A549 (cell line): Measurements from ENCODE around the gene AJAP1. TPM values are rescaled to one million over a fixed set of nuclear protein-coding genes. Genes with fewer than 3 reads are reported as not detected.

ENCODE experiments used
- ATAC-seq, 2 experiments: fragments of 200-7000 bp in 1 of 2; fragments of >200 bp in 1 of 2; cut with Nextera tagmentation in 1 of 2; cut with Tn5 transposase in 1 of 2; 3 replicates each; pipeline versions ENCODE4 v1.8.0 to v1.9.1; 2018 to 2020; ENCODE audit warnings: mild to moderate bottlenecking in 1 of 2, moderate library complexity in 1 of 2
- CTCF ChIA-PET: fragments of 300-600 bp; sonication (Branson Sonifier 250); formaldehyde crosslinking; extraction: SDS; loops from one replicate; lab custom pipeline; 2021; ENCODE audit warnings: antibody characterized with exemption, inconsistent platforms; lab: Yijun Ruan, JAX
- POLR2A ChIA-PET: fragments of 350-600 bp; formaldehyde crosslinking; extraction: SDS; loops from one replicate; lab custom pipeline; 2021; ENCODE audit warnings: antibody characterized with exemption, inconsistent platforms; lab: Yijun Ruan, JAX
- DNase-seq, 2 experiments: peaks; one replicate each; pipeline versions ENCODE4 v3.0.0 to v3.0.0-alpha.2; 2011 to 2016; ENCODE audit warnings: low read depth in 1 of 2, low spot score in 1 of 2
- FAIRE-seq: peaks from 2 replicates; lab custom pipeline; 2011; peaks lifted over from hg19 to GRCh38; lab: Jason Lieb, UNC
- H3K27ac ChIP-seq, 2 experiments: fragments of >200 bp; sonication (Bioruptor Twin); formaldehyde crosslinking; 3 replicates each; pipeline ENCODE4 v1.5.1; 2016 to 2017
- H3K4me1 ChIP-seq: fragments of >200 bp; sonication (Bioruptor Twin); formaldehyde crosslinking; 3 replicates; pipeline ENCODE4 v1.6.1; 2016
- H3K4me2 ChIP-seq: fragments of >200 bp; sonication (Bioruptor Twin); formaldehyde crosslinking; 3 replicates; pipeline ENCODE4 v1.6.1; 2016
- H3K4me3 ChIP-seq: fragments of >200 bp; sonication (Bioruptor Twin); formaldehyde crosslinking; 3 replicates; pipeline ENCODE4 v1.5.1; 2016
- H3K9me3 ChIP-seq: fragments of >200 bp; sonication (Bioruptor Twin); formaldehyde crosslinking; 3 replicates; pipeline ENCODE4 v1.6.1; 2016
- BHLHE40 ChIP-seq: IDR thresholded peaks from 2 replicates; pipeline ENCODE4 v1.6.1; 2012; ENCODE audit warnings: low read depth, low read length, inconsistent platforms
- CBX8 ChIP-seq: fragments of 200-600 bp; sonication (generic); IDR thresholded peaks from 2 replicates; pipeline ENCODE4 v1.6.1; 2016
- CEBPB ChIP-seq, 2 experiments: fragments of >200 bp in 1 of 2; sonication (Bioruptor Twin) in 1 of 2; formaldehyde crosslinking in 1 of 2; IDR thresholded peaks; 2 replicates each; pipeline ENCODE4 v1.6.1; 2012 to 2016
- FOSB ChIP-seq: fragments of 250-450 bp; sonication (Bioruptor Pico); IDR thresholded peaks from 2 replicates; pipeline ENCODE4 v1.5.0; 2020; ENCODE audit warnings: mild to moderate bottlenecking, moderate library complexity
- HOXA7 ChIP-seq: fragments of 250-450 bp; sonication (Bioruptor Pico); IDR thresholded peaks from 2 replicates; pipeline ENCODE4 v1.5.0; 2020; ENCODE audit warnings: mild to moderate bottlenecking, moderate library complexity
- JUN ChIP-seq, 2 experiments: fragments of >200 bp; sonication (Bioruptor Twin); formaldehyde crosslinking; IDR thresholded peaks; 2 replicates in 1 of 2; 3 replicates in 1 of 2; pipeline ENCODE4 v1.6.1; 2016 to 2017
- KDM1A ChIP-seq: fragments of 200-600 bp; sonication (generic); IDR thresholded peaks from 2 replicates; pipeline ENCODE4 v1.6.1; 2016; ENCODE audit warnings: low read depth, mild to moderate bottlenecking
- MAZ ChIP-seq: fragments of 150-350 bp; IDR thresholded peaks from 2 replicates; pipeline ENCODE4 v1.6.1; 2014; ENCODE audit warnings: antibody characterized with exemption, low read depth, low read length, borderline replicate concordance
- NPAS2 ChIP-seq: fragments of 250-450 bp; sonication (Bioruptor Pico); IDR thresholded peaks from 2 replicates; pipeline ENCODE4 v1.8.0; 2022; ENCODE audit warnings: mild to moderate bottlenecking, moderate library complexity, borderline replicate concordance
- RCOR1 ChIP-seq: fragments of 150-350 bp; IDR thresholded peaks from 2 replicates; pipeline ENCODE4 v1.6.1; 2014; ENCODE audit warnings: antibody characterized with exemption, low read length, low read depth
- RFX5 ChIP-seq: fragments of 450-650 bp; IDR thresholded peaks from 2 replicates; pipeline ENCODE4 v1.7.1; 2014; ENCODE audit warnings: antibody characterized with exemption, mild to moderate bottlenecking, moderate library complexity
- SREBF2 ChIP-seq: fragments of 450-650 bp; IDR thresholded peaks from 2 replicates; pipeline ENCODE4 v1.6.1; 2014; ENCODE audit warnings: mild to moderate bottlenecking, moderate library complexity
- WGBS: methylation state at CpG from one replicate; pipeline ENCODE4 v1.1.6; 2017; ENCODE audit errors: missing lambda C conversion rate; 5-methylcytosine and 5-hydroxymethylcytosine counted together
- polyA plus RNA-seq, 4 experiments: library from polyadenylated mRNA; depleted of rRNA in 3 of 4; stranded (reverse); fragments of >200 nt; fragmentation: RNase III in 1 of 4; extraction: RNeasy Plus Mini Kit Qiagen cat#74134 plus additional on column Dnase treatment in 1 of 4; gene quantifications; 2 replicates in 3 of 4; 3 replicates in 1 of 4; pipeline ENCODE4 v1.2.3, GENCODE V29; 2011 to 2017
- TF ChIP-seq, protein P1 (sequence below): fragments of >200 bp; sonication (Bioruptor Twin); formaldehyde crosslinking; IDR thresholded peaks from 3 replicates; pipeline ENCODE4 v1.6.1; 2016
- TF ChIP-seq, protein P2 (sequence below): fragments of 250-450 bp; sonication (Bioruptor Pico); IDR thresholded peaks from 2 replicates; pipeline ENCODE4 v1.5.0; 2020; ENCODE audit warnings: low read depth, mild to moderate bottlenecking, moderate library complexity
- TF ChIP-seq, protein P3 (sequence below): IDR thresholded peaks from 2 replicates; pipeline ENCODE4 v1.6.1; 2012
- TF ChIP-seq, protein P4 (sequence below): IDR thresholded peaks from 2 replicates; pipeline ENCODE4 v1.6.1; 2012; ENCODE audit warnings: low read depth, borderline replicate concordance
- TF ChIP-seq, protein P5 (sequence below): IDR thresholded peaks from 2 replicates; pipeline ENCODE4 v1.6.1; 2012
- TF ChIP-seq, protein P6 (sequence below): fragments of 250-450 bp; sonication (Bioruptor Pico); IDR thresholded peaks from 2 replicates; pipeline ENCODE4 v1.5.0; 2021; ENCODE audit warnings: mild to moderate bottlenecking, moderate library complexity, borderline replicate concordance
- TF ChIP-seq, protein P7 (sequence below): fragments of 150-350 bp; IDR thresholded peaks from 2 replicates; pipeline ENCODE4 v1.6.1; 2014; ENCODE audit warnings: low read depth, mild to moderate bottlenecking, low read length
- TF ChIP-seq, protein P8 (sequence below): fragments of 450-650 bp; IDR thresholded peaks from 2 replicates; pipeline ENCODE4 v1.6.1; 2014; ENCODE audit warnings: antibody characterized with exemption
- TF ChIP-seq, protein P9 (sequence below): fragments of >200 bp; sonication (Bioruptor Twin); formaldehyde crosslinking; IDR thresholded peaks from 3 replicates; pipeline ENCODE4 v1.5.1; 2016

AJAP1 gene
- polyA plus RNA-seq, 2 of the 4 experiments (the other 2 are of a cell fraction), result not detected

DNA sequence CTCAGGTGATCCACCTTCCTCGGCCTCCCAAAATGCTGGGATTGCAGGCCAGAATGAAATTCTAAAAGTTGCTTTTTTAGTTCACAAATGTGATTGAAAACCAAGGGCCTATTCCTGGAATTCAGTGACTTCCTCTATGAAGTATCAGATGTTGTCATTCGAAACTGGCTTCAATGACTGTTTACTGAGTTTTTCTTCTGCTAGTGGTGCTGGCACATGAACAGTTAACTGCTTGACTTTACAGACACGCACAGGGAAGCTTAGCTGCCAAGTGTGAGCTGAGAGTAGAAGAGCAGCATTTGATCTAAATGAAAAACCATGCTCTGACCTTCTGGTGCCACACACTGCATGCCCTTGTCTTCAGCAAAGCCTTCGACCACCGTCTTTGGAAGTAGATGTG is 32.8 kb upstream of the AJAP1 start (continued):
- TF ChIP-seq, protein P1, sequence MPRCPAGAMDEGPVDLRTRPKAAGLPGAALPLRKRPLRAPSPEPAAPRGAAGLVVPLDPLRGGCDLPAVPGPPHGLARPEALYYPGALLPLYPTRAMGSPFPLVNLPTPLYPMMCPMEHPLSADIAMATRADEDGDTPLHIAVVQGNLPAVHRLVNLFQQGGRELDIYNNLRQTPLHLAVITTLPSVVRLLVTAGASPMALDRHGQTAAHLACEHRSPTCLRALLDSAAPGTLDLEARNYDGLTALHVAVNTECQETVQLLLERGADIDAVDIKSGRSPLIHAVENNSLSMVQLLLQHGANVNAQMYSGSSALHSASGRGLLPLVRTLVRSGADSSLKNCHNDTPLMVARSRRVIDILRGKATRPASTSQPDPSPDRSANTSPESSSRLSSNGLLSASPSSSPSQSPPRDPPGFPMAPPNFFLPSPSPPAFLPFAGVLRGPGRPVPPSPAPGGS, result no peak
- TF ChIP-seq, protein P2, sequence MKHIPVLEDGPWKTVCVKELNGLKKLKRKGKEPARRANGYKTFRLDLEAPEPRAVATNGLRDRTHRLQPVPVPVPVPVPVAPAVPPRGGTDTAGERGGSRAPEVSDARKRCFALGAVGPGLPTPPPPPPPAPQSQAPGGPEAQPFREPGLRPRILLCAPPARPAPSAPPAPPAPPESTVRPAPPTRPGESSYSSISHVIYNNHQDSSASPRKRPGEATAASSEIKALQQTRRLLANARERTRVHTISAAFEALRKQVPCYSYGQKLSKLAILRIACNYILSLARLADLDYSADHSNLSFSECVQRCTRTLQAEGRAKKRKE, result no peak
- TF ChIP-seq KDM1A, result no peak
- TF ChIP-seq, protein P3, sequence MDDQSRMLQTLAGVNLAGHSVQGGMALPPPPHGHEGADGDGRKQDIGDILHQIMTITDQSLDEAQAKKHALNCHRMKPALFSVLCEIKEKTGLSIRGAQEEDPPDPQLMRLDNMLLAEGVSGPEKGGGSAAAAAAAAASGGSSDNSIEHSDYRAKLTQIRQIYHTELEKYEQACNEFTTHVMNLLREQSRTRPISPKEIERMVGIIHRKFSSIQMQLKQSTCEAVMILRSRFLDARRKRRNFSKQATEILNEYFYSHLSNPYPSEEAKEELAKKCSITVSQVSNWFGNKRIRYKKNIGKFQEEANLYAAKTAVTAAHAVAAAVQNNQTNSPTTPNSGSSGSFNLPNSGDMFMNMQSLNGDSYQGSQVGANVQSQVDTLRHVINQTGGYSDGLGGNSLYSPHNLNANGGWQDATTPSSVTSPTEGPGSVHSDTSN, result no peak

DNA sequence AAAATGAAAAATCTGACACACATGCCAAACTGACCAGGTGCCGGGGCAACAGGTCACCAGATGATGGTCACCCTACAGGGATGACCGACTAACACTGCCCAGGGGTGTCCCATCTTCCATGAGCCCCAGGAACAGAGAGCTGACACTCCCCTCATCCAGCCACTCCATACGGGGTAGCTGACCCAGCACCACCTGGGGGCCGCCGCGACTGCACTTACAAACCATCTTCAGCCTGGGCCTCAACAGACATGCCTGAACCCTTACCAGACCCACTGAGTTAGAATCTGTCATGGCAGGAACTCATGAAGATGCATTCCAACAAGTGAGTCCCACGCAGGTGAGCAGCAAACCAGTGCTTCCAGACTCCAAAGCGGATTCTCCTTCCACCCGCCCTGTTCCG is 31.6 kb upstream of the AJAP1 start:
- POLR2A ChIA-PET, result no interaction called here
- ATAC-seq (no peak), DNase-seq (no peak), FAIRE-seq (no peak)
- no peak overlapping the region for H3K27ac ChIP-seq
- WGBS, result 23% methylated on average over 6 of the region's 10 CpGs
- no peaks in the 10 kb centered on the region for H3K9me3 ChIP-seq
- H3K4me1 ChIP-seq, result no peaks in the 10 kb centered on the region
- H3K4me3 ChIP-seq, result no peak overlapping the region
- CTCF ChIA-PET, result no interaction called here
- TF ChIP-seq JUN (IDR thresholded peaks at IDR 0.05) (no peak), RFX5 (no peak), NPAS2 (CRISPR knock-in tag) (no peak), RCOR1 (no peak), BHLHE40 (no peak)
- TF ChIP-seq, protein P4, sequence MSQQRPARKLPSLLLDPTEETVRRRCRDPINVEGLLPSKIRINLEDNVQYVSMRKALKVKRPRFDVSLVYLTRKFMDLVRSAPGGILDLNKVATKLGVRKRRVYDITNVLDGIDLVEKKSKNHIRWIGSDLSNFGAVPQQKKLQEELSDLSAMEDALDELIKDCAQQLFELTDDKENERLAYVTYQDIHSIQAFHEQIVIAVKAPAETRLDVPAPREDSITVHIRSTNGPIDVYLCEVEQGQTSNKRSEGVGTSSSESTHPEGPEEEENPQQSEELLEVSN, result no peak
- H3K4me2 ChIP-seq, result no peak overlapping the region

DNA sequence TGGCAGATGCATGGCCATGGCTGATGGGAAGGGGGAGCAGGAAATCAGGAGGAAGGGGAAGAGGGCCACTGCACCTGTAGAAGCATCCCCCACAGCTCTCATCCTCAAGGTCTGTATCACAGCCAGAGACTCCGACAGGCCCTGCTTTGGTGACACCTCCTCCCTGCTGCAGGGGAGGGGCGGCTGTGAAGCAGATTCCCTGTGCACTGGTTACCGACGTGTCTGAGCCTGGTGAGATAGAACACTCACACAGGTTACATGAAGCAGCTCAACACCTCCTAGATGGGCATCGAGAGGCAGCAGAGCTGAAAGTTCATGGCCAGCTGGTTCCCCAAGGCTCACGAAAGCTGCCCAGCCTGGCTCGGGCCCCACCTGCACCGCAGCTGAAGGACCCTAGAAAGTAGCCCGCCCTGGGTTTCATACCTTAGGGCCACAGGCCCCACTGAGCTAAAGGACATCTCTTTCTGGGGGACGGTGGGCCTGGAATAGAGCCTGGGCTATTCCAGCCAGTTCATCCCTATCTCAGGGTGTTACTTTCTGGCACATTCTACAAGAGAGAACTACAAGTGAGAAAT is 30.2 kb upstream of the AJAP1 start:
- no peak overlapping the region for H3K4me2 ChIP-seq
- no peak for DNase-seq
- H3K4me1 ChIP-seq, result no peaks in the 10 kb centered on the region
- H3K27ac ChIP-seq, result no peak overlapping the region
- H3K4me3 ChIP-seq, result no peak overlapping the region
- ATAC-seq, result no peak
- POLR2A ChIA-PET, result no interaction called here
- no peaks in the 10 kb centered on the region for H3K9me3 ChIP-seq
- CTCF ChIA-PET, result no interaction called here
- TF ChIP-seq SREBF2 (no peak), HOXA7 (CRISPR knock-in tag) (no peak), FOSB (CRISPR knock-in tag) (no peak), MAZ (no peak), RCOR1 (no peak), CBX8 (no peak), NPAS2 (CRISPR knock-in tag) (no peak), CEBPB (IDR thresholded peaks at IDR 0.05) (no peak)
- TF ChIP-seq, protein P5, sequence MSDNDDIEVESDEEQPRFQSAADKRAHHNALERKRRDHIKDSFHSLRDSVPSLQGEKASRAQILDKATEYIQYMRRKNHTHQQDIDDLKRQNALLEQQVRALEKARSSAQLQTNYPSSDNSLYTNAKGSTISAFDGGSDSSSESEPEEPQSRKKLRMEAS, result no peak
- TF ChIP-seq, protein P6, sequence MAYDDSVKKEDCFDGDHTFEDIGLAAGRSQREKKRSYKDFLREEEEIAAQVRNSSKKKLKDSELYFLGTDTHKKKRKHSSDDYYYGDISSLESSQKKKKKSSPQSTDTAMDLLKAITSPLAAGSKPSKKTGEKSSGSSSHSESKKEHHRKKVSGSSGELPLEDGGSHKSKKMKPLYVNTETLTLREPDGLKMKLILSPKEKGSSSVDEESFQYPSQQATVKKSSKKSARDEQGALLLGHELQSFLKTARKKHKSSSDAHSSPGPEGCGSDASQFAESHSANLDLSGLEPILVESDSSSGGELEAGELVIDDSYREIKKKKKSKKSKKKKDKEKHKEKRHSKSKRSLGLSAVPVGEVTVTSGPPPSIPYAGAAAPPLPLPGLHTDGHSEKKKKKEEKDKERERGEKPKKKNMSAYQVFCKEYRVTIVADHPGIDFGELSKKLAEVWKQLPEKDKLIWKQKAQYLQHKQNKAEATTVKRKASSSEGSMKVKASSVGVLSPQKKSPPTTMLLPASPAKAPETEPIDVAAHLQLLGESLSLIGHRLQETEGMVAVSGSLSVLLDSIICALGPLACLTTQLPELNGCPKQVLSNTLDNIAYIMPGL (CRISPR knock-in tag), result no peak
- TF ChIP-seq, protein P7, sequence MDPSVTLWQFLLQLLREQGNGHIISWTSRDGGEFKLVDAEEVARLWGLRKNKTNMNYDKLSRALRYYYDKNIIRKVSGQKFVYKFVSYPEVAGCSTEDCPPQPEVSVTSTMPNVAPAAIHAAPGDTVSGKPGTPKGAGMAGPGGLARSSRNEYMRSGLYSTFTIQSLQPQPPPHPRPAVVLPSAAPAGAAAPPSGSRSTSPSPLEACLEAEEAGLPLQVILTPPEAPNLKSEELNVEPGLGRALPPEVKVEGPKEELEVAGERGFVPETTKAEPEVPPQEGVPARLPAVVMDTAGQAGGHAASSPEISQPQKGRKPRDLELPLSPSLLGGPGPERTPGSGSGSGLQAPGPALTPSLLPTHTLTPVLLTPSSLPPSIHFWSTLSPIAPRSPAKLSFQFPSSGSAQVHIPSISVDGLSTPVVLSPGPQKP, result no peak
- TF ChIP-seq, protein P8, sequence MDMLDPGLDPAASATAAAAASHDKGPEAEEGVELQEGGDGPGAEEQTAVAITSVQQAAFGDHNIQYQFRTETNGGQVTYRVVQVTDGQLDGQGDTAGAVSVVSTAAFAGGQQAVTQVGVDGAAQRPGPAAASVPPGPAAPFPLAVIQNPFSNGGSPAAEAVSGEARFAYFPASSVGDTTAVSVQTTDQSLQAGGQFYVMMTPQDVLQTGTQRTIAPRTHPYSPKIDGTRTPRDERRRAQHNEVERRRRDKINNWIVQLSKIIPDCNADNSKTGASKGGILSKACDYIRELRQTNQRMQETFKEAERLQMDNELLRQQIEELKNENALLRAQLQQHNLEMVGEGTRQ, result no peak
- TF ChIP-seq, protein P9, sequence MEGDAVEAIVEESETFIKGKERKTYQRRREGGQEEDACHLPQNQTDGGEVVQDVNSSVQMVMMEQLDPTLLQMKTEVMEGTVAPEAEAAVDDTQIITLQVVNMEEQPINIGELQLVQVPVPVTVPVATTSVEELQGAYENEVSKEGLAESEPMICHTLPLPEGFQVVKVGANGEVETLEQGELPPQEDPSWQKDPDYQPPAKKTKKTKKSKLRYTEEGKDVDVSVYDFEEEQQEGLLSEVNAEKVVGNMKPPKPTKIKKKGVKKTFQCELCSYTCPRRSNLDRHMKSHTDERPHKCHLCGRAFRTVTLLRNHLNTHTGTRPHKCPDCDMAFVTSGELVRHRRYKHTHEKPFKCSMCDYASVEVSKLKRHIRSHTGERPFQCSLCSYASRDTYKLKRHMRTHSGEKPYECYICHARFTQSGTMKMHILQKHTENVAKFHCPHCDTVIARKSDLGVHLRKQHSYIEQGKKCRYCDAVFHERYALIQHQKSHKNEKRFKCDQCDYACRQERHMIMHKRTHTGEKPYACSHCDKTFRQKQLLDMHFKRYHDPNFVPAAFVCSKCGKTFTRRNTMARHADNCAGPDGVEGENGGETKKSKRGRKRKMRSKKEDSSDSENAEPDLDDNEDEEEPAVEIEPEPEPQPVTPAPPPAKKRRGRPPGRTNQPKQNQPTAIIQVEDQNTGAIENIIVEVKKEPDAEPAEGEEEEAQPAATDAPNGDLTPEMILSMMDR, result no peak
- FAIRE-seq, result no peak
- 56% methylated on average over 7 of the region's 10 CpGs for WGBS
